ENCODE data around the gene KRTAP2-4.
"Not testable (repeated sequence)": the region's sequence is repeated elsewhere in the genome, so short reads cannot be mapped to it uniquely, and the experiment has no call there.

- not testable (repeated sequence) for TF ChIP-seq CTCF (IDR thresholded peaks at IDR 0.05); POLR2A (IDR thresholded peaks at IDR 0.05); POLR2AphosphoS5 (IDR thresholded peaks at IDR 0.05; ENCODE audit: insufficient read depth in 1 of 2, low read depth in 1 of 2)
Observed at GRCh38 chr17:41099682-41100480, 34.2 kb upstream of the KRTAP2-4 start.

Data from vagina (tissue), 2 donors.